HepG2 (cell line): Measurements from ENCODE around the gene CPEB3.
"Not testable (repeated sequence)": the region's sequence is repeated elsewhere in the genome, so short reads cannot be mapped to it uniquely, and the experiment has no call there.

Source experiments
- GTF3A ChIP-seq: sonication (generic); formaldehyde crosslinking; conservative IDR thresholded peaks from 2 replicates; pipeline ENCODE4 v1.4.0; 2020; ENCODE audit warnings: mild to moderate bottlenecking, missing genetic modification reagents
- HDAC2 ChIP-seq: sonication (generic); formaldehyde crosslinking; IDR thresholded peaks from 2 replicates; pipeline ENCODE4 v1.4.0; 2020; ENCODE audit warnings: missing genetic modification reagents
- HDAC6 ChIP-seq: fragments of 200-600 bp; sonication (generic); IDR thresholded peaks from 2 replicates; pipeline ENCODE4 v1.7.0; 2017; ENCODE audit warnings: mild to moderate bottlenecking, antibody characterized with exemption, low read length, low read depth
- KLF15 ChIP-seq: sonication (generic); formaldehyde crosslinking; IDR thresholded peaks from 2 replicates; pipeline ENCODE4 v1.8.1; 2023; ENCODE audit warnings: borderline replicate concordance, mild to moderate bottlenecking, inconsistent platforms, missing genetic modification reagents, mixed read lengths
- POLR2A ChIP-seq, 2 experiments: IDR thresholded peaks; 2 replicates each; pipeline ENCODE4 v1.6.1; 2011; ENCODE audit warnings: low read depth in 2 of 2, low read length in 2 of 2, mild to moderate bottlenecking in 1 of 2, moderate library complexity in 1 of 2; ENCODE audit not compliant: insufficient read depth in 1 of 2
- ZNF256 ChIP-seq: sonication (generic); formaldehyde crosslinking; conservative IDR thresholded peaks from 2 replicates; pipeline ENCODE4 v1.4.0; 2020; ENCODE audit warnings: missing genetic modification reagents
- ZNF605 ChIP-seq: sonication (generic); formaldehyde crosslinking; IDR thresholded peaks from 2 replicates; pipeline ENCODE4 v1.8.0; 2022; ENCODE audit warnings: mild to moderate bottlenecking, missing genetic modification reagents
- ZNF816 ChIP-seq: sonication (generic); formaldehyde crosslinking; IDR thresholded peaks from 2 replicates; pipeline ENCODE4 v1.8.0; 2022; ENCODE audit warnings: missing genetic modification reagents, mild to moderate bottlenecking, borderline replicate concordance
- TF ChIP-seq, protein P1 (sequence below): sonication (generic); formaldehyde crosslinking; IDR thresholded peaks from 2 replicates; pipeline ENCODE4 v1.5.0; 2020; ENCODE audit warnings: mild to moderate bottlenecking, missing genetic modification reagents, moderate library complexity
- TF ChIP-seq, protein P2 (sequence below), 2 experiments: sonication (generic) in 1 of 2; formaldehyde crosslinking in 1 of 2; IDR thresholded peaks; 2 replicates each; pipeline versions ENCODE4 v1.5.1 to v1.6.1; 2011 to 2020; ENCODE audit warnings: borderline replicate concordance in 1 of 2, low read depth in 1 of 2, low read length in 1 of 2, mild to moderate bottlenecking in 1 of 2, missing genetic modification reagents in 1 of 2, moderate library complexity in 1 of 2
- TF ChIP-seq, protein P3 (sequence below): sonication (generic); formaldehyde crosslinking; IDR thresholded peaks from 2 replicates; pipeline ENCODE4 v1.4.0; 2020; ENCODE audit warnings: missing genetic modification reagents
- TF ChIP-seq, protein P4 (sequence below): sonication (generic); formaldehyde crosslinking; IDR thresholded peaks from 2 replicates; pipeline ENCODE4 v1.8.1; 2023; ENCODE audit warnings: mild to moderate bottlenecking, missing genetic modification reagents

DNA sequence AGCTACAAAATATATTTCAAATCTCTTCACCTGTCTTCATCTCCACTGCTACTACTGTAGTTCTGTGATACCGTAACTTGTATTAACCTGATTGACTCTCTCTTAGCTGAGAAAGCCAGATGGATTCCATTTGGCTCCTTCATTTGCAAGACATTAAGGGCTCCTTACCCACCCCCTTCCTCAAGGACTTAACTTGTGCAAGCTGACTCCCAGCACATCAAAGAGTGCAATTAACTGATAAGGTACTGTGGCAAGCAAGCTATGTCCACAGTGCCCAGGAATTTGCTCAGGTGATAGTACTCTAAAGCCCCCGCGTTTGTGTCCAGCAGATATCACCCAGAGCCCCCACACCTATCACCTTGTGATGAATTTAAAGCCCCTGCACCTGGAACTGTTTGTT is 257.8 kb downstream of the CPEB3 start:
- not testable (repeated sequence) for TF ChIP-seq HDAC6; POLR2A (IDR thresholded peaks at IDR 0.05; ENCODE audit: insufficient read depth in 1 of 2, low read depth in 2 of 2, low read length in 2 of 2); HDAC2 (CRISPR knock-in tag); ZNF256; KLF15 (CRISPR knock-in tag); ZNF605 (CRISPR knock-in tag); GTF3A; ZNF816
- TF ChIP-seq, protein P1, sequence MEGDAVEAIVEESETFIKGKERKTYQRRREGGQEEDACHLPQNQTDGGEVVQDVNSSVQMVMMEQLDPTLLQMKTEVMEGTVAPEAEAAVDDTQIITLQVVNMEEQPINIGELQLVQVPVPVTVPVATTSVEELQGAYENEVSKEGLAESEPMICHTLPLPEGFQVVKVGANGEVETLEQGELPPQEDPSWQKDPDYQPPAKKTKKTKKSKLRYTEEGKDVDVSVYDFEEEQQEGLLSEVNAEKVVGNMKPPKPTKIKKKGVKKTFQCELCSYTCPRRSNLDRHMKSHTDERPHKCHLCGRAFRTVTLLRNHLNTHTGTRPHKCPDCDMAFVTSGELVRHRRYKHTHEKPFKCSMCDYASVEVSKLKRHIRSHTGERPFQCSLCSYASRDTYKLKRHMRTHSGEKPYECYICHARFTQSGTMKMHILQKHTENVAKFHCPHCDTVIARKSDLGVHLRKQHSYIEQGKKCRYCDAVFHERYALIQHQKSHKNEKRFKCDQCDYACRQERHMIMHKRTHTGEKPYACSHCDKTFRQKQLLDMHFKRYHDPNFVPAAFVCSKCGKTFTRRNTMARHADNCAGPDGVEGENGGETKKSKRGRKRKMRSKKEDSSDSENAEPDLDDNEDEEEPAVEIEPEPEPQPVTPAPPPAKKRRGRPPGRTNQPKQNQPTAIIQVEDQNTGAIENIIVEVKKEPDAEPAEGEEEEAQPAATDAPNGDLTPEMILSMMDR = not testable (repeated sequence)
- TF ChIP-seq, protein P2, sequence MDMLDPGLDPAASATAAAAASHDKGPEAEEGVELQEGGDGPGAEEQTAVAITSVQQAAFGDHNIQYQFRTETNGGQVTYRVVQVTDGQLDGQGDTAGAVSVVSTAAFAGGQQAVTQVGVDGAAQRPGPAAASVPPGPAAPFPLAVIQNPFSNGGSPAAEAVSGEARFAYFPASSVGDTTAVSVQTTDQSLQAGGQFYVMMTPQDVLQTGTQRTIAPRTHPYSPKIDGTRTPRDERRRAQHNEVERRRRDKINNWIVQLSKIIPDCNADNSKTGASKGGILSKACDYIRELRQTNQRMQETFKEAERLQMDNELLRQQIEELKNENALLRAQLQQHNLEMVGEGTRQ (IDR thresholded peaks at IDR 0.05; ENCODE audit: low read depth, low read length) = not testable (repeated sequence)
- TF ChIP-seq, protein P2 (CRISPR knock-in tag; IDR thresholded peaks at IDR 0.05; ENCODE audit: borderline replicate concordance) = not testable (repeated sequence)
- TF ChIP-seq, protein P3, sequence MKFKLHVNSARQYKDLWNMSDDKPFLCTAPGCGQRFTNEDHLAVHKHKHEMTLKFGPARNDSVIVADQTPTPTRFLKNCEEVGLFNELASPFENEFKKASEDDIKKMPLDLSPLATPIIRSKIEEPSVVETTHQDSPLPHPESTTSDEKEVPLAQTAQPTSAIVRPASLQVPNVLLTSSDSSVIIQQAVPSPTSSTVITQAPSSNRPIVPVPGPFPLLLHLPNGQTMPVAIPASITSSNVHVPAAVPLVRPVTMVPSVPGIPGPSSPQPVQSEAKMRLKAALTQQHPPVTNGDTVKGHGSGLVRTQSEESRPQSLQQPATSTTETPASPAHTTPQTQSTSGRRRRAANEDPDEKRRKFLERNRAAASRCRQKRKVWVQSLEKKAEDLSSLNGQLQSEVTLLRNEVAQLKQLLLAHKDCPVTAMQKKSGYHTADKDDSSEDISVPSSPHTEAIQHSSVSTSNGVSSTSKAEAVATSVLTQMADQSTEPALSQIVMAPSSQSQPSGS (CRISPR knock-in tag) = not testable (repeated sequence)
- TF ChIP-seq, protein P4, sequence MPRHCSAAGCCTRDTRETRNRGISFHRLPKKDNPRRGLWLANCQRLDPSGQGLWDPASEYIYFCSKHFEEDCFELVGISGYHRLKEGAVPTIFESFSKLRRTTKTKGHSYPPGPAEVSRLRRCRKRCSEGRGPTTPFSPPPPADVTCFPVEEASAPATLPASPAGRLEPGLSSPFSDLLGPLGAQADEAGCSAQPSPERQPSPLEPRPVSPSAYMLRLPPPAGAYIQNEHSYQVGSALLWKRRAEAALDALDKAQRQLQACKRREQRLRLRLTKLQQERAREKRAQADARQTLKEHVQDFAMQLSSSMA (CRISPR knock-in tag) = not testable (repeated sequence)
